Neural cell (in vitro differentiated cells): Measurements from ENCODE around the gene PSMA6. TPM values are rescaled to one million over a fixed set of nuclear protein-coding genes. Genes with fewer than 3 reads are reported as not detected.

Experiments
- H2AFZ ChIP-seq: fragments of 200-600, 300-800 bp; sonication (generic), shearing (Covaris generic); 2 replicates; pipeline ENCODE4 v1.6.0; 2014; ENCODE audit warnings: low read depth, mild to moderate bottlenecking, antibody characterized with exemption, low read length, moderate library complexity
- H3F3A ChIP-seq: fragments of 200-600 bp; shearing (Covaris generic); 2 replicates; pipeline ENCODE4 v1.6.1; 2016; ENCODE audit warnings: mild to moderate bottlenecking, moderate library complexity, mixed read lengths, antibody characterized with exemption, low read length; ENCODE audit not compliant: insufficient read depth, poor library complexity, severe bottlenecking
- H3K27ac ChIP-seq: fragments of 200-600, 300-800 bp; sonication (generic), shearing (Covaris generic); 2 replicates; pipeline ENCODE4 v1.5.1; 2014; ENCODE audit warnings: mild to moderate bottlenecking, low read length, moderate library complexity
- H3K27me3 ChIP-seq: fragments of 300-800, 200-600 bp; sonication (generic), shearing (Covaris generic); 2 replicates; pipeline ENCODE4 v1.6.0; 2014; ENCODE audit warnings: mild to moderate bottlenecking, low read depth, low read length, moderate library complexity; ENCODE audit not compliant: insufficient read depth
- H3K36me3 ChIP-seq: fragments of 300-800, 200-600 bp; sonication (generic), shearing (Covaris generic); 2 replicates; pipeline ENCODE4 v1.5.1; 2014; ENCODE audit warnings: mild to moderate bottlenecking, antibody characterized with exemption, low read length, moderate library complexity; ENCODE audit not compliant: insufficient read depth
- H3K4me2 ChIP-seq: fragments of 300-800, 200-600 bp; sonication (generic), shearing (Covaris generic); 2 replicates; pipeline ENCODE4 v1.6.0; 2014; ENCODE audit warnings: mild to moderate bottlenecking, low read length
- H3K4me3 ChIP-seq: fragments of 300-800, 200-600 bp; sonication (generic), shearing (Covaris generic); 2 replicates; pipeline ENCODE4 v1.5.1; 2014; ENCODE audit warnings: mild to moderate bottlenecking, low read length, moderate library complexity
- H3K79me2 ChIP-seq: fragments of 200-600 bp; shearing (Covaris generic); replicated peaks from 2 replicates; pipeline ENCODE4 v1.6.0; 2014; ENCODE audit warnings: mild to moderate bottlenecking, low read length, moderate library complexity; ENCODE audit not compliant: insufficient read depth
- H3K9ac ChIP-seq: fragments of 300-800, 200-600 bp; sonication (generic), shearing (Covaris generic); 2 replicates; pipeline ENCODE4 v1.6.1; 2016; ENCODE audit warnings: mild to moderate bottlenecking, low read length, mixed read lengths
- H3K9me2 ChIP-seq: fragments of 200-600 bp; shearing (Covaris generic); 2 replicates; pipeline ENCODE4 v1.6.1; 2016; ENCODE audit warnings: mild to moderate bottlenecking, low read length, mixed read lengths; ENCODE audit not compliant: insufficient read depth
- H3K9me3 ChIP-seq: fragments of 200-600, 300-800 bp; sonication (generic), shearing (Covaris generic); 2 replicates; pipeline ENCODE4 v1.6.1; 2016; ENCODE audit warnings: mild to moderate bottlenecking, mixed run types, low read length, moderate library complexity, mixed read lengths
- H4K20me1 ChIP-seq: fragments of 200-600 bp; shearing (Covaris generic); 2 replicates; pipeline ENCODE4 v1.6.1; 2016; ENCODE audit warnings: mild to moderate bottlenecking, mixed run types; ENCODE audit not compliant: insufficient read depth
- CTCF ChIP-seq: fragments of 450-650 bp; IDR thresholded peaks from 2 replicates; pipeline ENCODE4 v1.5.1; 2014; ENCODE audit warnings: antibody characterized with exemption, mild to moderate bottlenecking, moderate library complexity; ENCODE audit not compliant: poor library complexity, severe bottlenecking
- EP300 ChIP-seq: fragments of 450-650 bp; conservative IDR thresholded peaks from 2 replicates; pipeline ENCODE4 v1.6.1; 2014; ENCODE audit warnings: antibody characterized with exemption, mild to moderate bottlenecking, moderate library complexity; ENCODE audit not compliant: poor library complexity, severe bottlenecking
- EZH2 ChIP-seq: fragments of 200-600, 300-800 bp; shearing (Covaris generic), sonication (generic); IDR thresholded peaks from 2 replicates; pipeline ENCODE4 v1.6.1; 2014; ENCODE audit warnings: antibody characterized with exemption, low read length, borderline replicate concordance, mild to moderate bottlenecking; ENCODE audit not compliant: insufficient read depth, poor library complexity, severe bottlenecking
- MXI1 ChIP-seq: fragments of 450-650 bp; conservative IDR thresholded peaks from 2 replicates; pipeline ENCODE4 v1.6.1; 2014; ENCODE audit warnings: antibody characterized with exemption, mild to moderate bottlenecking; ENCODE audit not compliant: poor library complexity, severe bottlenecking
- POLR2AphosphoS5 ChIP-seq: IDR thresholded peaks from 2 replicates; pipeline ENCODE4 v1.6.1; 2012
- RAD21 ChIP-seq: fragments of 450-650 bp; conservative IDR thresholded peaks from 2 replicates; pipeline ENCODE4 v1.6.1; 2014; ENCODE audit warnings: antibody characterized with exemption, mild to moderate bottlenecking, moderate library complexity
- SMC3 ChIP-seq: fragments of 450-650 bp; conservative IDR thresholded peaks from 2 replicates; pipeline ENCODE4 v1.6.1; 2014; ENCODE audit warnings: antibody characterized with exemption, mild to moderate bottlenecking, moderate library complexity; ENCODE audit not compliant: poor library complexity
- polyA plus RNA-seq: library from polyadenylated mRNA; depleted of rRNA; stranded (reverse); fragments of >200 nt; gene quantifications from 2 replicates; pipeline ENCODE4 v1.2.3, GENCODE V29; 2014
- TF ChIP-seq, protein P1 (sequence below): IDR thresholded peaks from 2 replicates; pipeline ENCODE4 v1.6.1; 2012; ENCODE audit warnings: borderline replicate concordance

PSMA6 gene
- polyA plus RNA-seq, 1 donor from 2014 or later: 405 TPM

DNA sequence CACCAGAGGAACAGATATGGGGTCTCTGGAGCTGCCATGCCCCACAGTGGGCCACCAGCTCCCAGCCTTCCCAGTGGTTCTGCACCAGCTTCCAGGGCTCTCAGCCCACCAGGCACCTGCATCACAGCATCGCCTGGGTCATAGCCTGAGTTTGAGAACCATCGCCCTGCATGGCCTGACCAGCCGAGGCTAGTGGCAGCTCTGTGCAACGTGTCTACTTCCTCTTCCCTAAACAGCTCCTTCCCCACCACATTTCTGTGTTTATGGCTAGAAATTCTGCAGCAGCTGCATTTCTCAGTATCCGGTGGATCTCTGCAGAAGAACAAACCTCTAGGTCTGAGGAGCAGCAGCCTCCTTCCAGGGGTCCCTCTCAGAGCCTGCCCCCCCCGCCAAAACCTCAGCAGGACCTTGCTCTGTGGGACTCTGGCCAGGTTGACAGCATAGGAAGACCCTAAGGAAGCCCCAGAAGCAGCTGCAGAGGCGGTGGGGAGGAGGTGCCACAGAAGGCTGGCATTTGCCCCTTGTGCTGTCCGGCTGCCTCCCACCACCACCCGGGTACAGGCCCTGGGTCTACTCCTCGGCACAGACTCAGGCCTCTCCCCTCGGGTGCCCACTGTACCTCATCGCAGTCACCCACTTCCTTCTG, 47.7 kb downstream of the PSMA6 start:
- Histone ChIP-seq H3K27me3 (no peaks in the 10 kb centered on the region), H3K36me3 (no peaks in the 10 kb centered on the region), H3K9me3 (no peaks in the 10 kb centered on the region), H3K4me3 (no peak overlapping the region), H3K9ac (no peak overlapping the region), H3K27ac (no peak overlapping the region), H4K20me1 (no peaks in the 10 kb centered on the region), H3K9me2 (no peaks in the 10 kb centered on the region), H3K79me2 (no peaks in the 10 kb centered on the region), H2AFZ (no peak overlapping the region), H3K4me2 (no peak overlapping the region), H3F3A (no peaks in the 10 kb centered on the region)
- no peak for TF ChIP-seq CTCF
- no peak for TF ChIP-seq POLR2AphosphoS5
- no peak for TF ChIP-seq EP300
- no peak for TF ChIP-seq RAD21
- TF ChIP-seq EZH2: no peak

GRCh38 chr14:35340616-35341453, 48.7 kb downstream of the PSMA6 start:
- Histone ChIP-seq H3K9me3 (no peaks in the 10 kb centered on the region), H3K4me3 (no peak overlapping the region), H3F3A (no peaks in the 10 kb centered on the region), H2AFZ (no peak overlapping the region), H3K9ac (no peak overlapping the region), H4K20me1 (no peaks in the 10 kb centered on the region), H3K36me3 (no peaks in the 10 kb centered on the region), H3K4me2 (no peak overlapping the region), H3K9me2 (no peaks in the 10 kb centered on the region), H3K27ac (no peak overlapping the region), H3K79me2 (no peaks in the 10 kb centered on the region), H3K27me3 (no peaks in the 10 kb centered on the region)
- TF ChIP-seq, protein P1, sequence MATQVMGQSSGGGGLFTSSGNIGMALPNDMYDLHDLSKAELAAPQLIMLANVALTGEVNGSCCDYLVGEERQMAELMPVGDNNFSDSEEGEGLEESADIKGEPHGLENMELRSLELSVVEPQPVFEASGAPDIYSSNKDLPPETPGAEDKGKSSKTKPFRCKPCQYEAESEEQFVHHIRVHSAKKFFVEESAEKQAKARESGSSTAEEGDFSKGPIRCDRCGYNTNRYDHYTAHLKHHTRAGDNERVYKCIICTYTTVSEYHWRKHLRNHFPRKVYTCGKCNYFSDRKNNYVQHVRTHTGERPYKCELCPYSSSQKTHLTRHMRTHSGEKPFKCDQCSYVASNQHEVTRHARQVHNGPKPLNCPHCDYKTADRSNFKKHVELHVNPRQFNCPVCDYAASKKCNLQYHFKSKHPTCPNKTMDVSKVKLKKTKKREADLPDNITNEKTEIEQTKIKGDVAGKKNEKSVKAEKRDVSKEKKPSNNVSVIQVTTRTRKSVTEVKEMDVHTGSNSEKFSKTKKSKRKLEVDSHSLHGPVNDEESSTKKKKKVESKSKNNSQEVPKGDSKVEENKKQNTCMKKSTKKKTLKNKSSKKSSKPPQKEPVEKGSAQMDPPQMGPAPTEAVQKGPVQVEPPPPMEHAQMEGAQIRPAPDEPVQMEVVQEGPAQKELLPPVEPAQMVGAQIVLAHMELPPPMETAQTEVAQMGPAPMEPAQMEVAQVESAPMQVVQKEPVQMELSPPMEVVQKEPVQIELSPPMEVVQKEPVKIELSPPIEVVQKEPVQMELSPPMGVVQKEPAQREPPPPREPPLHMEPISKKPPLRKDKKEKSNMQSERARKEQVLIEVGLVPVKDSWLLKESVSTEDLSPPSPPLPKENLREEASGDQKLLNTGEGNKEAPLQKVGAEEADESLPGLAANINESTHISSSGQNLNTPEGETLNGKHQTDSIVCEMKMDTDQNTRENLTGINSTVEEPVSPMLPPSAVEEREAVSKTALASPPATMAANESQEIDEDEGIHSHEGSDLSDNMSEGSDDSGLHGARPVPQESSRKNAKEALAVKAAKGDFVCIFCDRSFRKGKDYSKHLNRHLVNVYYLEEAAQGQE: no peak
- TF ChIP-seq POLR2AphosphoS5 (no peak), EZH2 (no peak), EP300 (no peak), MXI1 (no peak), RAD21 (no peak), SMC3 (no peak), CTCF (no peak)
